NCI-H345 (cell line): Measurements from ENCODE around the gene SLC6A20.

ENCODE experiments used
- DNase-seq: peaks from one replicate; lab custom pipeline; 2025; lab: John Stamatoyannopoulos, UW

The SLC6A20 gene

GRCh38 chr3:45800611-45801010 lies 4.3 kb upstream of the SLC6A20 start:
- no peak for DNase-seq

DNA sequence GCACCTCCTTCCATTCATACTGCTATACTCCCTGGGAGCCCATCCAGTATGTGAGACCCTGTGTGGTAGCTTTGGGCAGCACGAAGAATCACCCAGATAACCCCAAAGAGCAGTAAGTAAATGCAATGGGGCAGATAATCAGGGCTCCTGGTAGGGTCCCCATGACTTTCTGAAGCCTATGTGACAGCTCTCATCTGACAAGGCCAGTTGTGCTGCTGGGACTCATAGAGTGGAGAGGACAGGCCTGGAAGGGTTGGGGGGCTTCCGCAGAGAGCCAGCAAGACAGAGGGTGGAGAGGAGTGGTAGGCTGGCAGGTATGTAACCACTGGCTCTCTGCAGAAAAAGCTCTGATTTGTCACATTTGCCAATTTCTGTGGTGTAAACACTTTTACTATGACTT lies 3.2 kb upstream of the SLC6A20 start:
- no peak for DNase-seq

- DNase-seq = no peak
Observed at GRCh38 chr3:45798034-45798433, 1.7 kb upstream of the SLC6A20 start.

DNA sequence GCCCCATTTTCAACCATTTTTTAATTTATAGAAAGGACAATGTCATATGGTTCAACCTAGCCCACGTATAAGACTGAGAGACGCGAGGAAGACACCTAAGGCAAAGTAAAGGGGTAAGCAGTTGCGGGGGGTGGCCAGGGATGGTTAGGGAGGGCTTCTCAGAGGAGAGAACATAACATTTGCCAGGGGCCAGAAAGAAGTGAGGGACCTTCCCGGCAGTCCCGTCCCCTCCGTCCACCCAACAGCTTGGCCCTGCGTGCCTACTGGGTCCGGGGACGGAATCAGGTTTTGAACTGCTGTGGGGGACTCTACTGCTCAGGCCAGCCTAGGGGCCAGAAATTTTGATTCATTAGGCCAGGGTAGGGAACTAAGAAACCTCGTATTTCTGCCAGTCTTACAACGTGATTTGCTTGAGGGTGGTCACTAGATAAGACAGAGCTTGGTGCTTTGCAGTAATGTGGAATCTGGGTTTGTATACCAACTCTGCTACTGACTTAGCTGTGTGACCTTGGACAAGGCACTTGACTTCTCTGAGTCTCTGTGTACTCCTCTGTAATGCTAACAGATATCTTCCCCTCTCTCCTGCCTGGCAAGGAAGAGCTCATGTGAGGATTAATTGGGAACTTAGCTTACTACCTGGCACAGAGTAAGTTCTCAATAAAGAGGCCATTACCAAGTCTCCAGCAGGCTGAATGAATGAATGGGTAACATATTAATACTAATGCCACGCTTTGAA lies 734 bp upstream of the SLC6A20 start:
- DNase-seq = no peak

DNA sequence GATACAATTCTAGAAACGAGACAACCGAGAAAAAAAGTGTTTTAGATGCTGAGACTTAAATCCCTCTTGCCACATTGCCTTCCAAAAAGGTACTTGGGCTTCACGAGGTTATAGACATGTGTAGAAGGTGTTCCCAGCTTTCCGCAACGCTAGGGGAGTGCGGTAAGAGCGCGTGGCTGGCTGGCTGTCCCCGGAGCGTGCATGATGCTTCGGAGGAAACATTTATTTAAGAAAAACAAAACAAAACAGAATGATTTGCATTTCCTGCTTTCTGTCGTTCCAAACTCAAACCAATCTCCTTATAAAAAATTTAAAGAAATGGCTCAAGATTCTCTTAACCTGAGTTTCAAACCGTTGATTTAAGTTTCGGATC lies 841 bp downstream of the SLC6A20 start:
- no peak for DNase-seq

DNA sequence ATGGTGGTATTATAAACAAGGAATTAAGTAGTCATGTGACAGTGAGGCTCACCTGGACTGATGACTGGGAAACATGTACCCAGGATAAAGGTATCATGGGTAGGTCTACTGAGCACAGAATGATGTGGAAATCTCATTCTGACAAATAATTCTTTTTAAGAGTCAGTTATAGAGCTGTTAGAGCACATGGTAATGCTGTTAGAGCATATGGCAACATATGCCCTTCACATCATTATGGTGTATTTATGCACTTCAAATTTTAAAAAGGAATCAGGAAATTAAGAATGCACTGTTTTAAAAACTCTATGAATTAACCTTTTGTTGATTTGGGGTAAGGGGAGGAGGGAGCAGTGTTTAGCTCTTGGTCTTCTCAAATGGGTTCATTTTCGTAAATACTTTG lies 1.7 kb downstream of the SLC6A20 start:
- DNase-seq = no peak

DNA sequence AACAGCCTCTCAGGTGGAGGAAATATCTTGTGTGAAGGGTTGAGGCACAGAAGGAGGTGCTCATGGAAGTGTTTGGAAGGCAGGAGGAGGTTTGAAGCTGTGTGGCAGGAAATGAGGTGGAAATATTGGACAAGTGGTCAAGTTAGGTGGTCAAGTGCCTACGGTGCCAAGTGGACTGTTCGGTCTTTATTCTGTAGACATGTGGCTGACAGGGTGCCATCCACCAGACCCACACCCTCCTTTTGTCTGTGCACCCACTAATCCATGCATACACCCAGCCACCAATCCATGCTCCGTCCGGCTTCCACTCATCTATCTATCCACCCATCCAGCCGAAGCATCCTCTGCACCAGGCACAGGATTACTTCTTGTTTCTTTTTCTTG lies 2.2 kb downstream of the SLC6A20 start:
- no peak for DNase-seq

DNA sequence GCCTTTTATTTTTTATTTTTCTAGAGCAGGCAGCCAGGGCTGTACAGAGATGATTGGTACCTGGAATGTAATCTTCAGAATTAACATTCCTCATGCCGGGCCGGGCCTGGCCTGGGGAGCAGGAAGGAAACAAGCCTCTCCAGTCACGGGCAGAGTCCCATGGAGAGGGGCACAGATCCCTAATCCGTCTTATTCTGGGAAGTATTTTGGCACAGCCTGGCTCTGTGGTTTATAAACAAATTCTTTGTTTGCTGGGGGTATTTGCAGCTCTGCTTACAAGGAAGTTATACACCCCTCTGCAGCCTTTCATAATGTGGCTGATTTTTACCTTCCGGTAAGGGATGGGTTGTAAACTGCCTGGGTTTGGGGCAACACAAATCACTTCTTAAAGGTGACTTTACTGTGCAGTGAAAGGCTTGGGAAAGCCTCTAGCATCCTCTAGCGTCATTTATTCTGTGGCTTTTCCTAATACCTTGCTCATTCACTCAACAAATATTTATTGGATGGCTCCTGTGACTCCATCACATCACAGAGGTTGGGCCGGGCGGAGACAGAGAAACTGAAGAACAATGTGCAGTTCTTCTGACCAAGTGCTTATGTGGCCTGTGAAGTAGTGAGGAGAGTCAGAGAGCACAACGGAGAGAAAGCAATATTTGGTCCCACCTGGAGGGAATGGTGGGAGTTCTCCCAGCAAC lies 2.7 kb downstream of the SLC6A20 start:
- DNase-seq = no peak

GRCh38 chr3:45792516-45793172 lies 3.7 kb downstream of the SLC6A20 start:
- no peak for DNase-seq

- no peak for DNase-seq
Observed at GRCh38 chr3:45792036-45792435, 4.3 kb downstream of the SLC6A20 start.

DNA sequence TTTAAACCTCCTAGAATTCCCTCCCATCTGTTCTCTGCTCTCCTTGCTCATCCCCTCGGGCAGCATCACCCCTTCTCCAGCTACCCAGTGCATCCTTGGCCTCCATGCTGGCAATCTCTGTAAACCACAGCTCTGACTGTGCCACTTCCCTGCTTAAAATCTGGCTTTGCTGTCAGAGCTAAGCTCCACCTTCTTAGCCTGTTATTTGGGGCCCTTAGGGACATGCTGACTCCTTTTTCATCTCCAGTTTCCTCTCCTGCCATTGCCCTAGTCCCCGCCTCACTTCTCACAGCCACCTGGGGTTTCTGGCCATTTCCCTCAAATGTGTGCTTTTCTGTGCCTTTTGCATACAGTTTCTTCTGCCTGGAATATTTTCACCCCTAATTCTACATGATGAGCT lies 5.7 kb downstream of the SLC6A20 start:
- no peak for DNase-seq

GRCh38 chr3:45789235-45789812 lies 7.0 kb downstream of the SLC6A20 start:
- DNase-seq = no peak

DNA sequence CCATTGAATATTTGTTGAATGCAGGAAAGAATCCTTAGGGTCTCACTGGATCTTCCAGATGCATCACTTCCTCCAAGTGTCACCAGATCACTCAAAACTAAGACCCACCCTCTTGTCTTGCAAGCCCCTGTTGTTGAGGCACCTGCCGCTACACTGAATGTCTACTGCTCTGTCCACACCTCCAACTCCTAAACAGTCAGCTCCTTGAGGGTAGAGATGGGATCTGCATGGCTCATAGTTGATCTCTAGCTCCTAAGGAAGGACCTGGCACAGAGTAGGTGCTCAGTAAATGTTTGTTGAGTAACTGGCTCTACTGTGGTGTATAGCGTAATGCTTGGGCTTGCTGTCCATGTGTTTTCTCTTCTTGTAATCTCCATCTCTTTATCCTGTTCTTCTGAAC lies 8.8 kb downstream of the SLC6A20 start:
- DNase-seq = no peak

- no peak for DNase-seq
Observed at GRCh38 chr3:45786801-45787495, 9.4 kb downstream of the SLC6A20 start.

GRCh38 chr3:45785605-45786150 lies 10.7 kb downstream of the SLC6A20 start:
- no peak for DNase-seq

DNA sequence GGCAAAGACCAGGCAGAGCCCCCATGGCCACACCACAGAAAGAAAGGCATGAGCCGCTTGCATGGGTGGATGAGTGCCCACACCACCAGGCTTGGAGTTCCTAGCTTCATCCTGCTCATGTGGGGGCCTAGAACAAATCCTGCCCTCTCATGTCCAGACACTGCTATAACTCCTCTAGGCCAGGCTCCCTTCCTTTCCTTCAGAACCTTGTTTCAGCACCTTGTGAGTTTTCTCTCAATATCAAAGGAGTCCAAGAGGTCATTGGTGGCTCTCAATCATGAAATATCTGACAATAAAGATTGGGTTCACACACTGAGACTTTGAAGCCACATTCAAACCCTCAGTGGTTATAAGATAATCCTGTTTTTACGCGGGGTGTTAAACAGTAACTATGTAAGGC lies 12.7 kb downstream of the SLC6A20 start:
- no peak for DNase-seq

DNA sequence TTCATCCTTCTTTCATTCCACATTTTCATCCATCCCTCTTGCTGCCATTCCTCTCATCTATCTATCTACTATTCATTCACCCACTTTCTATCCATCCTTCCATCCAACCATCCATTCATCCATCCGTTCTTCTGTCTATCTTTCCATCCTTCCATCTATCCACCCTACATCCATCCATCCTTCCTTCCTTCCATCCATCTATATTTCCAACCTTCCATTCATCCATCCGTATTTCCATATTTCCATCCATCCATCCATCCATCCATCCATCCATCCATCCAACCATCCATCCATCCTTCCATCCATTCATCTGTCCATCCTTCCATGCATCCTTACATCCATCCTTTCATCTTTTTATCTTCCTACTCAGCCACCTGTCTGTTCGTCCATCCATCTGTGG lies 14.0 kb downstream of the SLC6A20 start:
- DNase-seq = no peak

DNA sequence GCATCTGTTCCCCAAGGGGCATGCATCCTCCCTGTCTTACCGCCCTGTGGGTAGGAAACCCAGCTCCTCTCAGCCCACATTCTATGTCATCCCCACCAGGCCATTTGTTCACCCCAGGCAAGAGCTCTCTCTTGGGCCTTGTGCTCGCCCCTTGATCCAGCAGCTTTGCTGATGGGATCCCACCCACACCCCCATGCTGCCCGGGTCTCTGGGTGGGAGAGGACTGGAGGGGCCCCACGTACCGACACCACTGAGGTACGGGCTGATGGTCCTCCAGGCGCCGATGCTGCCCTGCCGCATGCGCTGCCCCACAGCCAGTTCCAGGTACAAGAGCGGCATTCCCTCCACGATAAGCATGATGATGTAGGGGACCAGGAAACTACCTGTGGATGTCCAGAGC lies 14.5 kb downstream of the SLC6A20 start:
- no peak for DNase-seq

GRCh38 chr3:45781271-45781670 lies 15.1 kb downstream of the SLC6A20 start:
- DNase-seq = no peak

- no peak for DNase-seq
Observed at GRCh38 chr3:45779746-45780735, 16.3 kb downstream of the SLC6A20 start.

- DNase-seq = no peak
Observed at GRCh38 chr3:45778761-45779201, 17.6 kb downstream of the SLC6A20 start.
